NK-92 (cell line): ENCODE measurements around the gene NUP188.

Experiments
- DNase-seq: peaks from one replicate; lab custom pipeline; 2025; ENCODE audit not compliant: unreplicated experiment; lab: John Stamatoyannopoulos, UW

Gene NUP188, protein sequence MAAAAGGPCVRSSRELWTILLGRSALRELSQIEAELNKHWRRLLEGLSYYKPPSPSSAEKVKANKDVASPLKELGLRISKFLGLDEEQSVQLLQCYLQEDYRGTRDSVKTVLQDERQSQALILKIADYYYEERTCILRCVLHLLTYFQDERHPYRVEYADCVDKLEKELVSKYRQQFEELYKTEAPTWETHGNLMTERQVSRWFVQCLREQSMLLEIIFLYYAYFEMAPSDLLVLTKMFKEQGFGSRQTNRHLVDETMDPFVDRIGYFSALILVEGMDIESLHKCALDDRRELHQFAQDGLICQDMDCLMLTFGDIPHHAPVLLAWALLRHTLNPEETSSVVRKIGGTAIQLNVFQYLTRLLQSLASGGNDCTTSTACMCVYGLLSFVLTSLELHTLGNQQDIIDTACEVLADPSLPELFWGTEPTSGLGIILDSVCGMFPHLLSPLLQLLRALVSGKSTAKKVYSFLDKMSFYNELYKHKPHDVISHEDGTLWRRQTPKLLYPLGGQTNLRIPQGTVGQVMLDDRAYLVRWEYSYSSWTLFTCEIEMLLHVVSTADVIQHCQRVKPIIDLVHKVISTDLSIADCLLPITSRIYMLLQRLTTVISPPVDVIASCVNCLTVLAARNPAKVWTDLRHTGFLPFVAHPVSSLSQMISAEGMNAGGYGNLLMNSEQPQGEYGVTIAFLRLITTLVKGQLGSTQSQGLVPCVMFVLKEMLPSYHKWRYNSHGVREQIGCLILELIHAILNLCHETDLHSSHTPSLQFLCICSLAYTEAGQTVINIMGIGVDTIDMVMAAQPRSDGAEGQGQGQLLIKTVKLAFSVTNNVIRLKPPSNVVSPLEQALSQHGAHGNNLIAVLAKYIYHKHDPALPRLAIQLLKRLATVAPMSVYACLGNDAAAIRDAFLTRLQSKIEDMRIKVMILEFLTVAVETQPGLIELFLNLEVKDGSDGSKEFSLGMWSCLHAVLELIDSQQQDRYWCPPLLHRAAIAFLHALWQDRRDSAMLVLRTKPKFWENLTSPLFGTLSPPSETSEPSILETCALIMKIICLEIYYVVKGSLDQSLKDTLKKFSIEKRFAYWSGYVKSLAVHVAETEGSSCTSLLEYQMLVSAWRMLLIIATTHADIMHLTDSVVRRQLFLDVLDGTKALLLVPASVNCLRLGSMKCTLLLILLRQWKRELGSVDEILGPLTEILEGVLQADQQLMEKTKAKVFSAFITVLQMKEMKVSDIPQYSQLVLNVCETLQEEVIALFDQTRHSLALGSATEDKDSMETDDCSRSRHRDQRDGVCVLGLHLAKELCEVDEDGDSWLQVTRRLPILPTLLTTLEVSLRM (N-terminal part only)

DNA sequence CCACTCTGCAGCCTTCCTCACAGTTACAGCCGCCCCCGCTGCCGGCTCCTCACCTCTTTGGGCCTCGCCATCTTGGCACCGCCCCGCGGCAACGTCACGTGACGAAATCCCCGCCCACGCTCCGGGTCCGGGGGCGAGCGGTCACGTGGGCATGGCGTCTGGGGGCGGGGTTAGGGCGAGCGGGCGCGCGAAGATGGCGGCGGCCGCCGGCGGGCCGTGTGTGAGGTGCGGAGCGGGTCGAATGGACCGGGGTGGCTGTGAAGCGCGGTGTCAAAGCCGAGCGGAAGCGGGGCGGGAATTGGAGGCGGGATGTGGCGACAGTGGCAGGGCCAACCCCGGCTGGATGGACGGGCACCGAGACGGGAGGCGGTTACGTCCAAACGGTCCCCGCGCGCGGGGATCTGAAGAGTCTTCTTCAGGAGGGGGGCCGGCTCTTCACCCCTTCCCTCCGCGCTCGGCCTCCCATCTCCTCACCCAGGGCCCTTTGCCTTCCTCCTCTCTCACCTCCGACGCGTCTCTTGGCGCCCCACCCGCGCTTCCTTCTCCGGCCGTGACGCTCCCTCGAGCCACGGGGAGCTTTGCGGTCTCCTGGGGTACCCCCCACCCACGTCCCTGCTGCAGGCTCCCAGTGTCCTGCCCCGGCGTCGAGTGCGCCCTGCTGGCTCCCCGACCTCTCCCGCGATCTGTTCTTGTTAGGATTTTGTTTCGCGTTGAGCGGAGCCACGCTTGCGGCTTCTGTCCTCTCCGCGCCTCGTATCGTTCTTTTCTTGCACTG, at the start of gene NUP188, which contains the start of gene DOLK:
Gene NUP188, plus strand, starts transcription at position 173 of the 775 bp plus-strand sequence. Its CDS starts 21 bp downstream, at position 194.
Gene DOLK, minus strand, starts transcription at position 77 of the 775 bp plus-strand sequence. CDS start 300 bp downstream, outside the sequence.
- peak; percentile 85 for DNase-seq

DNA sequence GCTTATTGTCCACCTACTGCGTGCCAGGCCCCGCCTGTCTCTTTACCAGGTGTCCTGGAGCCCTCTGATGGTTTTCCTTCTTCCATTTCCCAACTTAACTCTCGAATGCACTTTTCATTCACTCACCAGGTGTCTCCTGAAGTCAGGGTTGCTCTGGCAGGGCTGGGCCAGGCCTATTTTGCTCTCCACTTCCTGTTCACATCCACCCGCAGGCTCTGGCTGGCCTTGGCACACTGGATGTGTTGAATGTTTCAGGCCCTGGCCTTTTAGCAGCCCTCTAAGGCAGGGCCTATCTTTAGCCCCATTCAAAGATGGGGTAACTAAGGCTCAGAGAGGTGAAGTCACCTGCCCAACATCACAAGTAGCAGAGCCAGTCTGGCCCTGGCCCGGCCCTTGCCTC, 49.1 kb upstream of the NUP188 start:
- DNase-seq = no peak

DNA sequence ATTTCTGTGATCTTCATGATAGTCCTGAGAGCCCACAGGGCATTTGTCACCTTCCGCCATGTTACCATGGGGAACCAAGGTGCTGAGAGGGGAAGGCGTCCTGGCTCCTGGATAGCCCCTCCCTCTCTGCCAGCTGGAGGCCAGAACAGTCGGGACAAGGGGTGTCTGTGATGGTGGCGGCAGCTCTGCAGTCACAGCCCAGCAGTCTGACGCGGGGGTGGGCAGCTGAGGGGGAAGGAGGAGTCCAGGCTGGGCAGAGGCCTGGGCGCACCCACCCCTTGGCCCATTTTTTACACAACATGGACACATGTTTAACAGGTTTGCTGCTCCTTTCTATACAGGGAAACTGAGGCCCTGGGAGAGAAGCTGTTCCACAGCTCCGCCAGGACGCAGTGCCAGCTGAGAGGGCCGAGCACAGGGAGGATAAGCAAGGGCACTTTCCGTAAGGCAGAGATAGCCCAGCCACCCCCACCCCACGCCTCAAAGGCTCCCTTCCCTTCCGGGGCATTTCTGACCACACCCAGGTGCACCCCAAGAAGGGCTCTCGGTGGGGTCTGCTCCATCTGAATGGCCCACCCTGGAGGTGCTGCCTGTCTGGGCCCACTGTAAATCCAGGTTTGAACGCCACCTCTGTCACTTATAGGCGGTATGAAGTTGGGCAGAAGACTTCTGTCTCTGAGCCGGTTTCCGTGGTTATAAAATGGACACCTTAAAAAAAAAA, 48.5 kb upstream of the NUP188 start:
- no peak for DNase-seq

- DNase-seq = no peak
Measured at GRCh38 chr9:128899566-128900322, 47.8 kb upstream of the NUP188 start.

DNA sequence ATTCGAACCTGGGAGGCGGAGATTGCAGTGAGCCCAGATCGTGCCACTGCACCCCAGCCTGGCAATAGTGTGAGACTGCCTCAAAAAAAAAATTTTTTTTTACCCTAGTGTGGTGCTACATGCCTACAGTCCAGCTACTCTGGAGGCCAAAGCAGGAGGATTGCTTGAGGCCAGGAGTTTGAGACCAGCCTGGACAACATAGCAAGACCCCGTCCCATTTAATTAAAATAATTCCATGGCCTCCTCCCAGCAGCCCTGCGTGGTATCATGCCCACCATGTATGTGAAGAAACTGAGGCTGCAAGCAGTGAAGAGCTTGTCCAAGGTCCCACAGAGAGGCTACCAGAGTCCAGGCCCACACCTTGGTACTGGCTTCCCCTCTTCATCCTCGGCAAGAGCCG, 46.1 kb upstream of the NUP188 start:
- DNase-seq = no peak

DNA sequence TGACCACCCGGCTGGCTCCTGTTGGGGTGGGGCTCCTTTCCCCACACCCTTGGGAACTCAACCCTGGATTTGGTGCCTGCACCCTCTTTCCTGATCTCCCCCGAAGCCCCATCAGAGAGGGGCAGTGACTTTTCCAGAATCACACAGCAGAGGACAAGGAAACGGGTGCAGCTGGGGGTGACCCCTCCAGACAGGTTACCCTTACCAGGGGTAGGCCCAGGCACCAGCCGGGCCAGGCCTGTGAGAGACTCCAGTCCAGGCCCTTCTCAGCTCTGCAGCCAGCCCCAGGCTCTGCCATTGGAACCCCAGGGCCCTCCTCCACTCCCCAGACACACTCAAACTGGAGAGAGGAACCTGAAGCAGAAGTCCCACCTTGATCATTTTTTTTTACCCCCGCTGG, 45.7 kb upstream of the NUP188 start:
- DNase-seq = no peak

DNA sequence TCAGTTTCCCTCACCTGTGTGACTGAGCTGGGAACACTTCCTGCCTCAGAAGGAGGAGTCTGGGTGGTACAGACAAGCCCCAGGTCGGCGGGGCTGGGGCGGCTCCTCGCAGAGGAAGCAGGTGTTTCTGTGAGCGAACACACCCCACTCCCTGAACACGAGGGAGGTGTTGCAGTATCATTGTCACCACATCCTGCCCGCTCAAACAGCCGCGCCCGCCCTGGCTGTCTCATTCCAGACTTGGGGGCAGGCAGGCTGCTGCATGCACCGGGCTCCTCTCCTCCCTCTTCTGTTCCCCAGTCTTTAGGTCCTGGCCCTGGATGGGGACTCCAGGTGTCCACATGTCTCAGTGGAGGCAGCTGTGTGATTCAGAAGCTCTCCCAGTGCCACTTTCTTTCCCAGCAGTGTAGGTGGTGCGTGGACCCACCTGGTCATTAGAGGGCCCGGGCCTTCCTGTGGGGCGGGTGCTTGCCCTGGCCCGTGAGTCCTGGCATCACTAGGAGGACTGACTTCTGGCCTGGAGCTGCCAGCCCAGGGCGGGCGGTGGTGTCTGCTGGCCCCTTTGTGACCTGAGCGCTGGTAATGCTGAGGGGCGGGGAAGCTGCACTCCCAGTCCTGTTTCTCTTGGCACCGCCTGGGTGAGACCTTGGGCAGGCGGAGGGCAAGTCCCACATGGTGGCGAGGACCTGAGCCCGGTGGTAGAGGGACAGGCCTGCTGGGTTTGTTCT, 45.0 kb upstream of the NUP188 start:
- DNase-seq = no peak

GRCh38 chr9:128903079-128903461, 44.4 kb upstream of the NUP188 start:
- DNase-seq = no peak

DNA sequence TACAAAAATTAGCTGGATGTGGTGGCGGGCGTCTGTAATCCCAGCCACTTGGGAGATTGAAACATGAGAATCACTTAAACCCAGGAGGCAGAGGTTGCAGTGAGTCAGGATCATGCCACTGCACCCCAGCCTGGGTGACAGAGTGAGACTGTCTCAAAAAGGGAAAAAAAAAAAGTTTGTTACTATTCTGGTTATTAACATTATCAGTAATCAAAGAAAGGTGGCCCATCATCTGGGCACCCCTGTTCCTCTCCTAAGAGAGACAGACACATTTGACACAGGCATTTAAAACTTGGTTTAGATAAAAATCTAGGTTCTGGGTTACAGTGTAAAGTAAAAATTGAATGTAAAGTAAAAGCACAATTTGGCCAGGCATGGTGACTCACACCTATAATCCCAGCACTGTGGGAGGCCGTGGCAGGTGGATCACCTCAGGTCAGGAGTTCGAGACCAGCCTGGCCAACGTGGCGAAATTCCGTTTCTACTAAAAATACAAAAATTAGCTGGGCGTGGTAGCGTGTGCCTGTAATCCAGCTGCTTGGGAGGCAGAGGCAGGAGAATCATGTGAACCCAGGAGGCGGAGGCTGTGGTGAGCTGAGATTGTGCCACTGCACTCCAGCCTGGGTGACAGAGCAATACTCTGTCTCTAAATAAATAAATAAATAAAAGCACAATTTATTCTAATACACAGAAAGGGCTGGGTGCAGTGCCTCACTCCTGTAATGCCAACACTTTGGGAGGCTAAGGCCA, 43.5 kb upstream of the NUP188 start:
- no peak for DNase-seq

DNA sequence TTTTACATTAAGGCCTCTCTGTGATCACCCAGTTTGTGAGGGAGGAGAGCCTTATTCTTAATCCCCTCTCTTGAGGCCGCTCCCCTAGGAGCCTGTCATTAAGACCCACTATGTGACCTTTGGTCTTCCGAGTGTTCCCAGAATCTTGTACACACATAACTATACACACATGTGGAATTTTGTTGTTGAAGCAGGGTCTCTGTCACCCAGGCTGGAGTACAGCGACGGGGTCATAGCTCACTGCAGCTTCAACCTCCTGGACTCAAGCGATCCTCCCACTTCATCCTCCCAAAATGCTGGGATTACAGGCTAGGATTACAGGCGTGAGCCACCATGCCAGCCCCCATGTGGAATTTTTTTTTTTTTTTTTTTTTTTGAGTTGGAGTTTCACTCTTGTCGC, 41.5 kb upstream of the NUP188 start:
- no peak for DNase-seq

DNA sequence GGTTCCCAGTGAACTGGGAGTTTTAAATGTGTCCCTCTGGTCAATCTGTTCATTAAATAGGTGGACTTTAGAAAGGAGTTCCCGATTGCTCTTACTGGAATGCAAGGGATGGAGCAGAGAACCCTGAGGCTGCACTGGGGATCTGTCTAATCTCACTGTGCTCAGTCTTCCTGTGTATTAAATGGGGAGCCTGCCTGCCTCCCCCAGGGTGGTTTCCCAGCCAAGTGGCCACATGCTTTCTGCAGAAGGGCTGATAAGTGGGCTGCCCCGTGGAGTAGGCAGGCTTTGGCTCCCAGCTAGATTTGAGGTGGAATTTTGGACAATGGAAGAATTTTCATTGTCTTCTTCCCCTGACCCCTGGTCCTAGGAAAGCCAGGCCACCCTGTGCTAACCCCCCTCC, 40.8 kb upstream of the NUP188 start:
- DNase-seq = no peak

DNA sequence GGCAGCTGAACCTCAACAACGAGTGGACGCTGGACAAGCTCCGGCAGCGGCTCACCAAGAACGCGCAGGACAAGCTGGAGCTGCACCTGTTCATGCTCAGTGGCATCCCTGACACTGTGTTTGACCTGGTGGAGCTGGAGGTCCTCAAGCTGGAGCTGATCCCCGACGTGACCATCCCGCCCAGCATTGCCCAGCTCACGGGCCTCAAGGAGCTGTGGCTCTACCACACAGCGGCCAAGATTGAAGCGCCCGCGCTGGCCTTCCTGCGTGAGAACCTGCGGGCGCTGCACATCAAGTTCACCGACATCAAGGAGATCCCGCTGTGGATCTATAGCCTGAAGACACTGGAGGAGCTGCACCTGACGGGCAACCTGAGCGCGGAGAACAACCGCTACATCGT, 39.1 kb upstream of the NUP188 start:
- no peak for DNase-seq

- DNase-seq = no peak
Measured at GRCh38 chr9:128909859-128910258, 37.6 kb upstream of the NUP188 start.

DNA sequence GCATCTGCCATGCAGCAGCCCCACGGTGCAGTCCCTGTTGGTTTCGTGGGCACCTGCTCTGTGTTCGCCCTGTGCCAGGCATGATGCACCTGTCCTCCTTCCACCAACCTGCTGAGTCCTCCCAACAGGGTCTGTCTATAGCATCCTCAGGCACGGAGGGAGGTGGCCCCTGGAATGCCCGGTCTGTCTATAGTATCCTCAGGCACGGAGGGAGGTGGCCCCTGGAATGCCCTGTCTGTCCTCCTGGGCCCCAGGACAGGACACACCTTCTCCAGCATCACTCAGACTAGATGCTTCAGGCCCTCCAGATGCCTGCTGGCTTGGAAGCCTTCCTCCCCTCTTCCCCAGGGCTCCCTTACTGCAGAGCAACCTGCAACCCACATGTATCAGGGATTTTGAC, 36.6 kb upstream of the NUP188 start:
- DNase-seq = no peak

DNA sequence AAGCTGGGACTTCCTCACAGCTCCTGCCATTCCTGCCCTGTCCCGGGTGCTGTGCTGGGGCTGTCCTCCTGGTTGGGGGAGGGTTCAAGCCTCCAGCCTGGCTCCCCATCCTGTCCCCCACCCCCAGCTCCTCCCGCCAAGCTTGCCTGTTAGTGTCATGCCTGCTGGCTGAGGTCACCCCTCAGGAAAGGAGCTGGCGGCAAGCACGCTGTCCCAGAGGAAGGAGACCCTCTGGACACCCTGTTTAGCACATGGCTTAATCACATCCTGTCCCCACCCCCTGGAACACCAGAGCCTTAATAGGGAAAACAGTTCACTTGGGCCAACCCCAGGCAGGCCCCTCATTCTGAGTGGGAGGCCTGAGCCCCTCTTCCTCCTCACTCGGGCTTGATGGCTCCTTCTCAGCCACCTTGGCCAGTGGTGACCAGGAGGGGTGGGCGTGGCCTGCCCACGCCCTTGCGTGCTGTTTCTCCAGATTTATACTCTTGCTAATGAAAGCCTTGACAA, 35.9 kb upstream of the NUP188 start:
- no peak for DNase-seq

- no peak for DNase-seq
Measured at GRCh38 chr9:128912270-128912853, 35.1 kb upstream of the NUP188 start.
